ENCODE data around the gene SNRPD2.

SNRPD2 gene

DNA sequence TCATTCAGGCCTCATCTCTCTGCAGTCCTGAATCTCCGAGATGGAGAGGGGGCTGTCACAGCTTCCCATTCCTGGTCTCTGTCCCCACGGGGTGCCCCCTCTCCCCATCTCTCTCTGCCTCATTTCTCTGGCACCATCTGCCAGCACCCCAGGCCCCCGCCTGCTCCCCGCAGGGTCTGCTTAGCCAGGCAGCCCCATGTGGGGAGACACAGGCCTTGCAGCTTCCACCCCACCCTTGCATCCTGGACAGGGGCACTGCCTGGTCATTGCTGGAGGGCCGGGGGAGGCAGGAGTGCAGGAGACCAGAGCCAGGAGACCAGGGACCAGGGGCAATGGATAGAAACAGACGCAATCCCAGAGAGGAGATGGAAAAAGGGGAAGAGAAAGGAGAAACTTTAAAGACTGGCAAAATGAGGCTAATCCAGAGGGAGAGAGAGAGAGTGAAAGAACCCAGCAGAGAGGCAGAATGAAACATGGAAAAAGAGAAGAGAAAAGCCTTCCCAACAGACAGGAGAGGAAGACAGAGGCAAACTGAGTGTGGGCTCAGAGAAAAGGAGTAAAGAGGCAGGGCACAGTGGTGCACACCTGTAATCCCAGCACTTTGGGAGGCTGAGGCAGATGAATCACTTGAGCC is 32.5 kb downstream of the SNRPD2 start:
- in situ Hi-C loops (cut with MboI; ENCODE audit: low sequenced_read_pairs), result no loop called here

DNA sequence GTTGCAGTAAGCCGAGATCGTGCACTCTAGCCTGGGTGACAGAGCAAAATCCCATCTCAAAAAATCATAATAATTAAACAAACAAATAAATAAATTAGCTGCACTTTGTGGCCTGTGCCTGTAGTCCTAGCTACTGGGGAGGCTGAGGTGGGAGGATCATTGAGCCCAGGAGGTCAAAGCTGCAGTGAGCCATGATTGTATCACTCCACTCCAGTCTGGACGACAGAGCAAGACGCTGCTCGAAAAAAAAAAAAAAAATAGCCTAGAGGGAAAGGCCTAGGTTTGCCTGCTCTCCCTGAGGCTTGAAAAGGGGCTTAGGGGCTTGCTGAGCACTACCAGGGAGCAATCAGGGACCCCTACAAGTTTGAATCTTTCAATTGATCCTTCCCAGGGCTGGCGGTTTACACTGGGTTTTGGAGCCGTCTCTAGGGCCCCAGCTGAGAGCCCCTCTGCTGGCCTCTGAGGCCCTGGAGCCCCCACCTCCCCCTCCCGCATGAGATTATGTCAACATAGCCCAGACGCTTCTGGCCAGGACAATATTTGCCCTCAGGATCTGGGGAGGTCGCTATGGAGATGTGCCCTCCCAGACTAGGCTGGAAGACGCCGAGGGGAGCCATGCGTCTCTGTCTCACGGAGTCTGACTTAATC is 34.1 kb downstream of the SNRPD2 start:
- in situ Hi-C loops (cut with MboI; ENCODE audit: low sequenced_read_pairs), result no loop called here

DNA sequence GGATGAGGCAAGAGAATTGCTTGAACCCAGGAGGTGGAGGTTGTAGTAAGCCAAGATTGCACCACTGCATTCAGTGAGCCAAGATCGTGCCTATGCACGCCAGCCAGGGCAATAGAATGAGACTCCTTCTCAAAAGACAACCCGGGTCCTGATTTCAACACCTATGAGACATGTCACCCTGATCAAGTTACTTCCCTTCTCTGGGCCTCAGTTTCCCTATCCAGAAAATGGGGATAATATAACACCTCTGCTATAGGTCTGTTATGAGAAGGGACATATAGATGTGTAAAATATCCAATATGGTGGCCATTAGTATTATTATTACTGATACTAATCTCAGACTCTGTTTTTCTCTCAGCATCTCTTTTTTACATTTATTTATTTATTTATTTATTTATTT is 36.7 kb downstream of the SNRPD2 start:
- in situ Hi-C loops (cut with MboI; ENCODE audit: low sequenced_read_pairs), result no loop called here

DNA sequence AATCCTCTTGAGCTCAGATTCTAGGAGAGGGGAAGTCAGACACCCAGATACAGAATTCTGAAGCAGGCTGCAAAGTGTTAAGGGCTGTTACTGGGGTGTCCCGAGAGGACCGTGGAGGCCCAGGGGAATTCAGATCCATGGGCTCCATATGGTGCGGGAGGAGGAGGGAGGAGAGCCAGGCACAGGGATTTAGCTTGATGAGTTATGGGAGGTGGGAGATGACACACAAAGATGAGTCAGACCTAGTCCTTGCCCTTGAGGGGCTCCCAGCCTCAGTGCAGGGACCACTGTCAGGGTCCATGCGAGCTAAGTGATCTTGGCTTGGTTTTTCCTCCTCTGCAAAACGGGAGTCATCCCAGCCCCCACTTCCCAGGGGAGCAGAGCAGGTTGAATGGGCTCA is 38.1 kb downstream of the SNRPD2 start:
- in situ Hi-C loops (cut with MboI; ENCODE audit: low sequenced_read_pairs), result no loop called here

DNA sequence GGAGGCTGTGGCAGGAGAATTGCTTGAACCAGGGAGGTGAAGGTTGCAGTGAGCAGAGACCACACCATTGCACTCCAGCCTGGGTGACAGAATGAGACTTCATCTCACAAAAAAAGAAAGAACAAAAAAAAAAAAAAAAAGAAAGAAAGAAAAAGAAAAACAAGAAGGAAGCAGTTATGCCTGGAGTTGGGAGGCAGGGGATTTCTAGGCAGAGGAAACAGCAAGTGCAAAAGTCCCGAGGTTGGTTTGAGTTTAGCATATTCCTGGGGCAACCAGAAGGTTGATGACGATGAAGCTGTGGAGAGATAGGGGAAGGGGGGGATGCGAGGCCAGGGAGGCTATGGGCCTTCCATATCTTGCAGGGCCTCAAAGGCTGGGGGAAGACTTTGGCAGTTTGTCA is 41.0 kb downstream of the SNRPD2 start:
- in situ Hi-C loops (cut with MboI; ENCODE audit: low sequenced_read_pairs), result no loop called here

DNA sequence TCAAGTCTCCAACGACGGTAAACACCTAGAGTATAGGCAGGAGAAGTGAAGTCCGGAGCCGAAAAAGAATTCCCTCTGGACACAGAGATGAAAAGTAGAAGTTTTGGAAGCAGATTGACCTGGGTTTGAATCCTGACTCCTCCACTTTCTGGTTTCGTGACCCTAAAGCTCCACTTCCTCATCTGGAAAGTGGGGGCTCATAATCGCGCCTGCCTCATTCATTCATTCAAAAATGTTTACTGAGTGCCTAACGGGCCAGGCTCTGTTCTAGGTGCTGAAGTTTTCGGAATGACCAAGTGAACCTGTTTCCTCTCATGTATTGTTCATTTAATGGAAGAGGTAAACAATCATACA is 45.4 kb downstream of the SNRPD2 start:
- in situ Hi-C loops (cut with MboI; ENCODE audit: low sequenced_read_pairs), result no loop called here

DNA sequence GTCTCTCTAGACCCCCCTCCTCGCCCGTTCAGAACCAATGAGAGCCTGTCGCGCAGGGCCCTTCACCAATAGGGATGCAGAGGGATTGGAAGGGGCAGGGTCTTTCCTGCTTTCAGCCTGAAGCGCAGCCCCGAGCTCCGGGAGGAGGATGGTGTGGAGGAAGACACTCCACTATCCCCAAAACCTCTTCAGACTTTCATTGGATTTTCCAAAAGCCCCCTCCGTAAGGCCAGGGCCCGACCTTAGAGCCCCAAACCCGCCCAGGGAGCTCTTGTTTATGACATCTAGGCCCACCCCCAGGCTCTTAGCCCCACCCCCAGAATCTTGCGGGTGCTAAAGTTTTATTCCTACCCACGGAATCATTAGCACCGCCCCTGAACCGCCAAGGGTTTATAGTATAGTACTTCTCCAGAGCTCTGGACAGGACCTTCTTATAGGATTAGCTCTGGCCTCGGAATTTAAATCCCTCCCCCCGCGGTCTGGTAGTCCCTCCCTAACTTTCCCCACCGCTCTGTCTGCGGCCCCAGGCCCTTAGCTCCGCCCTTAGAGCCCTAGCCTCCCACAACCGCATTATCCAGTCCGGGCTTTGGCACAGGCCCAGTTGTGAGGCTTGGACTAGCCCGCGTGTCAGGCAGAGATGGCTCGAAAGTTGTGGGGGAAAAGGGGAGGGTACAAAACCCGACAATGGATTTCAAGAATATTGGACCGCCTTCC is 46.0 kb downstream of the SNRPD2 start:
- in situ Hi-C loops (cut with MboI; ENCODE audit: low sequenced_read_pairs), result no loop called here

DNA sequence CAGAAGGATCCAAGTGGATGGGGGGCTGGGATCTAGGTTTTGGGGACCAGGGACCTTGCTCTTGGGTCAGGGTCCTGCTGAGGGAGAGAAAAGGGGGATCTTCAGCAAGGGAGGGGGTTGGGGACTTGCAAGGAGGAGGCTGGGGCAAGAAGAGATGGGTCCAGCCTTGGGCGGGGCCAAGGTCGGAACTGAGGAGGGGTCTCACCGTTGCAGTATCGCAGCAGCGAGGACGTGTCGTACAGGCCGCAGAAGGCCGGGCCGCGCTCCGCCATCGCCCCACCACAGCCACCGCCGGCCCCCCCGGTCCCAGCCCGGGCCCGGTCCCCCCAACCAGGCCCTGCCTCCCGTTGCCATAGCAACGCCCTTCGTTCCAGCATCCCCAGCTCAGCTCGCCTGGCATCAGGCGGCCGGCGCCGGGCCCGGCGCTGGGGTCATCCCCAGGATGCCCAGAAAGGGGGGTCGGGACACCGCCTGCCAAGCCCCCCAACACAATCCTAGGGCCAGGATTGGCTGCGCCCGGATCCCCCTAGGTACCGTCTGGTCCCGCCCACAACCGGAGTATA is 46.6 kb downstream of the SNRPD2 start:
- in situ Hi-C loops (cut with MboI; ENCODE audit: low sequenced_read_pairs), result no loop called here

DNA sequence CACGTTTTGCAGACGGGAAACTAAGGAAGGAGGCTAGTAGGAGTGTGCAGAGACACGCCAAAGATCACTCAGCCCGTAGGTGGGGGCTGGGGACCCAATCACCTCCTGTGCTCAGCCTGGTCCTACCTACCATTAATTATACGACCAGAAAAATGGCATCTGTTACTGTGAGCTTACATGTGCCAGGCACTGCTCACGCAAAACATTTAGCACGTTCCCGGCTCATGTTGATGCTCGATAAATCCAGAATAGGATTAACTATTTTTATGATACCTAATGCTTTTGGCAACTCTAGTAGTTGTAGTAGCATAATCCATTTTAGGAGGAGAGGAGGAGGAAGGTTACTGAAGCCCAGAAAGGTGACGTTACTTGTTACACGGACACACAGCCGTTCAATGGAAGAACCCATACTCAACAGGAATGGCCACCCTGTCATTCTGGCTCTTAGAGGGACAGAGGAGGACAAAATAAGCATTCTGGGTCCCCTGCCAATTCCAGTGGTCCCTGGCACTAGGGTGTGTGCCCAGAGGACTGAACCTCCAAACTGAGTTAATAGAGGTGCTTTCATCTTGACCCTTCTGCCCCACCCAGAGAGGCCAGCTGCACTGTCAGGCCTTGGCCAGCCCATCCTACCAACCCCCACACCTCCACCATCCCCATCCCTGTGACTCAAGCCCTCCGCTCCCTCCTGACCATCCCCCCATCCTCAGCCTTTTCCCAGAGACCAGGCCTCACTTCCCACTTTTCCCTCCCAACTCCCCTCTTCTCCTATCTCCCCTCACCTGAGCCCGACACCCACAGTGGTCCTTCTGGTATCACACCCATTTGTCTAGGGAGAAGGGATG is 47.6 kb downstream of the SNRPD2 start:
- in situ Hi-C loops (cut with MboI; ENCODE audit: low sequenced_read_pairs), result no loop called here

DNA sequence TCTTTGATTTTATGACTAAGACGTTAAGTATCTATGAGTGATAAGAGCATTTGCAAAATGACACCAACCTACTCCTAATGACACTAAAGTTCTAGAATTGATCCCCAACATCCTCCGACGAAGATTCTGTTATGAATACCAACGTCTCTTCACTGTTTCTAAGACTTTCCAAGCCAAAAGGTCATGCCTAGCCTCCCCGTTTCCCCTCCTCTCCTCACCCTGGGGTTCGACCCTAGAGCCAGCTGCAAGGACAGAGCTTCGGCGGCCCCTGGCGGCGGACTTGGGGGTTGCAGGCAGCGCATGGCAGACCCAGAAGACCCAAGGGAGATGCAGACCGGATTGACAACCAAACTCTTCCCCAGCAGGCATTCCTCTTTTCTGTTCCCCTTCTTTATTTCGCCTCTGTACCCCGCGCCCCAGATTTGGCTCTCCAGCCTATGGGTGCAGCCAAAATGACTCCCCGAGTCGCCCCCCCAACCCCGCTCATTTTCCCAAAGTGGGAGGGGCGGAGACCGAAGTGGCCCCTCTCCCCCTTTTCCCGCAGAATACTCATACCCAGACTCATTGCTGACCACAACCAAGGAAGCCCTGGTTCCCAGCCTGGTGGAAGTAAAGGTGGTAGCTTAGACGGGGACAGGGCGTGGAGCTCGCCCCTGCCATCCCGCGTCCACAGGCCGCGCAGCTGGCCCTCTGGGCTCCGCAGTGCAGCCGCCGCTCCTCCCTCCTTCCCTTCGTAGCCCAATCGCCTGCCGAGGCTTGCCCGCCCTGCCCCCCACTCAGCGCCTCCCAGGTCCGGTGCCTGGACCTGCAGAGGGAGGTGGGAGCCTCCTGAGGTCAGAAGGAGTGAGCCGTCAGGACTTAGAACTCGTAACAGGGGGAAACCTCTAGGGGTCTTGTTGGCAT is 48.5 kb downstream of the SNRPD2 start:
- in situ Hi-C loops (cut with MboI; ENCODE audit: low sequenced_read_pairs), result no loop called here

DNA sequence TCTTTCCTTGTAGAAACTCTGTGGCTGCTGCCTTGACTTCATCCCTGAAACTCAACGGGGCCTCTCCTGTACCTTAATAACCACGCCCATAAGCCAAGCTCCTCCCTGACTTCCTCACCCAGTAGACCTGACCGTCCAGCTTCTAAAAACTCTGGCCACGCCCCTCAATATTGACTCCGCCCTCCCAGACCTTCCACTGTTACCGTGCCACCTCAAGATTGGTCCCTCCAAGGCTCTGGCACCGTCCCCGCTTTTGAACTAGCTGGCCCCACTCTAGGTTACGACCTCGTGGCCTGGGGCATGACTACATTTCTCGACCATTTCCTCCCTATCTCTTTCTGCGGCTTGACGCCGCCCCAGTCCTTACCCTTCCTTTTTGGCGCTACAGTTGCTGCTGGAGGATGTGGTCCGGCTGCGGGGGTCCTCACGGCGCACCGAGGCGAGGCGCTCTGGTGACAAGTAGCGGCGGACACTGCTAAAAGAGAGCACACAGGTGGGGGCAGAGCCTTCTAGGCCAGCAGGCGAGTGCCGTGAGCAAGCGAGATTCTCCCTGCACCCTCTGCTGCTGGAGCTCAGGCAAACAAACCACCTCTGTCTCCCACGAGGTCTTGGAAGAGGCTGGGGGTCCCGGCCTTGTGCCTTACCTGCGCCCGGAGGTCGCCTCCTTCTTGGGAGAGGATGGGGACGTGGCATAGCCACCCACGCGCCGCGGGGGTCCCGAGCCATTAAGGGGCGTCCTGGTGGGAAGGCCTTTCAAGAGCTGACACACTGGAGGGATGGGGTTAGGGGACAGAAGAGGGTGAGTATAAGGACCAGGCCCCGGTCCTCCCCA is 50.3 kb downstream of the SNRPD2 start:
- in situ Hi-C loops (cut with MboI; ENCODE audit: low sequenced_read_pairs), result no loop called here

DNA sequence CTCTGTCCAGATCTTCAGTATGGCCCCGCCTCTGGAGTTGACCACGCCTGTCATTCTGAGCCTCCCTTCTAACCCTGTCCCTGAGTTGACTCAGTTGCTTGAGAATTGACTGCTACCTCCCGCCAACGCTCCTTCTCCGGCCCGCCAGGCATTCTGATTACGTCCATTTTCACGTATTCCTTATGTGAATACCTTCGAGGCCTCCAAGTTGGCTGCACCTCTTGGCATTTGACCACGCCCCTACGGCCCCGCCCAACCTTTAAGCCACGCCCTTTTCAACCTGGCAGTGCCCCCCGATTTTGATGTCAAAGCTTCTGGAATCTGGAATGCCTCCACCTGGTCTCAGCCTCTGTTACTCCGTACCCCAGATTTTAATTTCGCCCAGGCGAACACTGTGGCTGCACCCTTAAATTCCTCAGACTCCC is 50.9 kb downstream of the SNRPD2 start:
- in situ Hi-C loops (cut with MboI; ENCODE audit: low sequenced_read_pairs), result no loop called here

DNA sequence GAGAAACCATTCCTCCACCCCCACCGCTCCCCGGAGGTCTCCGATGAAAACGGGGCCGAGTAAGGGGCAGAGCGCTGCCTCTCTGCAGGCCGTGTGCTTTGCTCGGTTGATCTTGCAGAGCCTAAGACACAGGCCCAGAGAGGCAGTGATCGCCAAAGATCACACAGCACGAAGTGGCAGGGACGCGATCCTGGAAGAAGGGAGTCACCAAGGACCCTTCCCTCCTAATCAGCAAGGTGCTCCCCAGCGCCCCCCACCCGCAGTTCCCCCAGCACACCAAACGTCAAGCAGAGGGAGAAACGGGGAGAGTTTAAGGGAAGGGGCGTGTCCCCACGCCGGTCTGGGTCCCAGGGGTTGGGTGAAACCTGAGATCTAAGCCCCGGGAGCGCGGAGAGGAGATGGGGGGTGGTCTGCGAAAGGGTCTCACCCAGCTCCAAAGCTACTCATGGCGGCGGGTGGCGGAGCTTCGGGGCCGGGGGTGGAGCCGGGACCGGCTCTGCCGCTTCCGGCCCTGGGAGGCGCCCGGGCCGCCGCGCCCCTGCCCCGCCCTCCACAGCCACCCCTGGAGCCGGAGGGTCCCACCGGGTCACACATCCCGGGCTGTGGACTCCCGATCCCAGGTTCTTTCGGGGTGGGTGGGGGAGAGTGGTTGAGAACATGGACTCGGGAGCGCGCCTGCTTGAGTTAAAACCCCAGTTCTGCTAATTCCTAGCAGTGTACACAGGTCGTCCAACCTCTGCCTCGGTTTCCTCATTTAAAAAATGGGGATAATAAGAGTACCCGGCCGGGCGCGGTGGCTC is 52.6 kb downstream of the SNRPD2 start, which contains the start of gene EML2:
TSS of gene EML2 (minus strand) at position 468 of the 800 bp plus-strand sequence. CDS start at position 447, 21 bp downstream.
- in situ Hi-C loops (cut with MboI; ENCODE audit: low sequenced_read_pairs), result no loop called here

DNA sequence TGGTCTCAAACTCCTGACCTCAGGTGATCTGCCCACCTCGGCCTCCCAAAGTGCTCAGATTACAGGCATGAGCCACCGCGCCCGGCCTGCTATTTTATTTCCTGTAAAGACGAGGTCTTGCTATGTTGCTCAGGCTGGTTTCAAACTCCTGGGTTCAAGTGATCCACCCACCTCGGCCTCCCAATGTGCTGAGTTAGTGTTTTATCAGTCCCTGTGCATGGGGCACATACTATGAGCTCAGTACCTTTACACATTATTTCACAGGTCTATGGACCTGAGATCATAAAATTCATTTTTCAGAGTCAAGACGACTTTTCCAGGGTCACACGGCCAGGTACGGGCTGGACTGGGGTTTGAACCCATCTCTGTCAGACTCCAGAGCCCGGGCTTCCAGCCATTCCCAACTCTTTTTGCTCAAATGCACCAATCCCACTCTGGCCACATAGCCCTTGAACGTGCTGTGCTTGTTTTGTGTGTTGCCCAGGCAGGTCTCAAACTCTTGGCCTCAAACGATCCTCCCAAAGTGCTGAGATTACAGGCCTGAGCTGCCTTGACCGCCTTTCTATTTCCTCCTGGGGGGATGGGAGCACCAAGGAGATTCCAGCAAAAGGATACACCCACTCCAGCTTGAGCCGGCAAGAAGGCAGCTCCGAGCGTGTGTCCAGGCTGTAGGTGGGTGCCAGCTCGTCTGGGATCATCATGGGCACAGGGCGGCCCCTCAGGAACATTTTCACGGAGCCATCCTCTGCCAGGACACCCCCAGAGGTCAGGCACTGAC is 53.7 kb downstream of the SNRPD2 start:
- in situ Hi-C loops (cut with MboI; ENCODE audit: low sequenced_read_pairs), result no loop called here
